Kidney (tissue), 14 donors: ENCODE data around the gene VAC14. TPM values are rescaled to one million over a fixed set of nuclear protein-coding genes. Genes with fewer than 3 reads are reported as not detected.

Source experiments
- DNase-seq, 5 donors: peaks; one replicate each; pipeline ENCODE4 v3.0.0-alpha.2; 2013 to 2020
- FAIRE-seq: peaks from 2 replicates; lab custom pipeline; 2012; peaks lifted over from hg19 to GRCh38; lab: Jason Lieb, UNC
- H3K27ac ChIP-seq, 2 donors: one replicate each; pipeline ENCODE4 v1.7.0; 2013; ENCODE audit warnings: low read depth in 2 of 2, low read length in 2 of 2, inconsistent platforms in 1 of 2
- H3K27me3 ChIP-seq: one replicate; pipeline ENCODE4 v1.7.1; 2013; ENCODE audit warnings: low read length, inconsistent platforms; ENCODE audit not compliant: control insufficient read depth, insufficient read depth
- H3K36me3 ChIP-seq, 3 donors: one replicate each; pipeline versions ENCODE4 v1.7.0 to v1.7.1; 2013; ENCODE audit warnings: low read length in 3 of 3, control low read depth in 1 of 3, inconsistent platforms in 1 of 3; ENCODE audit not compliant: insufficient read depth in 3 of 3, control insufficient read depth in 2 of 3
- H3K4me1 ChIP-seq, 3 donors: one replicate each; pipeline versions ENCODE4 v1.7.0 to v1.7.1; 2013; ENCODE audit warnings: low read length in 3 of 3, inconsistent platforms in 1 of 3, low read depth in 1 of 3; ENCODE audit not compliant: control insufficient read depth in 2 of 3, insufficient read depth in 2 of 3
- H3K4me3 ChIP-seq, 3 donors: one replicate each; pipeline versions ENCODE4 v1.7.0 to v1.8.1; 2013; ENCODE audit warnings: low read length in 3 of 3, control low read depth in 1 of 3, inconsistent platforms in 1 of 3
- H3K9ac ChIP-seq, 3 donors: one replicate each; pipeline versions ENCODE4 v1.7.0 to v1.7.1; 2013; ENCODE audit warnings: low read length in 3 of 3, control low read depth in 1 of 3, inconsistent platforms in 1 of 3
- H3K9me3 ChIP-seq, 3 donors: one replicate each; pipeline versions ENCODE4 v1.7.0 to v1.7.1; 2013; ENCODE audit warnings: low read length in 3 of 3, control low read depth in 1 of 3, inconsistent platforms in 1 of 3; ENCODE audit not compliant: control insufficient read depth in 2 of 3, insufficient read depth in 1 of 3
- intact Hi-C: fragments of 100-400 bp; cut with DNase I; formaldehyde crosslinking; loops from one replicate; pipeline ENCODE4 v1.11.1; 2022
- polyA plus RNA-seq: library from polyadenylated mRNA; stranded (reverse); fragments of 350-450 nt; fragmentation: Illumina TruSeq; extraction: RNeasy Lipid Tissue Mini Kit (QIAGEN cat#74804); gene quantifications from one replicate; pipeline ENCODE4 v1.2.3, GENCODE V29; 2014; ENCODE audit warnings: low read depth, low replicate concordance; ENCODE audit not compliant: insufficient read depth
- total RNA-seq: library from RNA; stranded (reverse); fragmentation: NEBNext Ultra II Directional; extraction: Animal tissue kit (Norgen Biotek cat#: 25700); gene quantifications from one replicate; pipeline ENCODE4 v1.2.1, GENCODE V29; 2021
- TF ChIP-seq, protein P1 (sequence below): IDR thresholded peaks from 3 replicates; pipeline ENCODE4 v1.5.1; 2012; ENCODE audit warnings: mild to moderate bottlenecking, moderate library complexity, borderline replicate concordance; ENCODE audit not compliant: insufficient read depth; ENCODE audit errors: extremely low read depth
- donor health status: control.
- donor health status: control.
- donor health status: control.
- donor health status: control.
- donor health status: control.
- donor health status: DM: yes; HTN: yes; CAD: no.
- donor health status: Normal renal cell carcinoma (clear cell type).

The VAC14 gene
- total and polyA plus RNA-seq, 2 donors from 2014 or later = 36.8 to 41.9 TPM

GRCh38 chr16:70695331-70696070 is 105.5 kb downstream of the VAC14 start:
- Histone ChIP-seq H3K27ac (peak overlapping the region in 1 of 2 donors; percentile 4), H3K9me3 (no peaks in the 10 kb centered on the region), H3K4me1 (peaks cover 0 to 53% (median 28%) of the 10 kb centered on the region in 3 donors), H3K9ac (peak overlapping the region in 1 of 3 donors; percentile 12), H3K27me3 (no peaks in the 10 kb centered on the region), H3K36me3 (no peaks in the 10 kb centered on the region), H3K4me3 (no peak overlapping the region)
- TF ChIP-seq, protein P1, sequence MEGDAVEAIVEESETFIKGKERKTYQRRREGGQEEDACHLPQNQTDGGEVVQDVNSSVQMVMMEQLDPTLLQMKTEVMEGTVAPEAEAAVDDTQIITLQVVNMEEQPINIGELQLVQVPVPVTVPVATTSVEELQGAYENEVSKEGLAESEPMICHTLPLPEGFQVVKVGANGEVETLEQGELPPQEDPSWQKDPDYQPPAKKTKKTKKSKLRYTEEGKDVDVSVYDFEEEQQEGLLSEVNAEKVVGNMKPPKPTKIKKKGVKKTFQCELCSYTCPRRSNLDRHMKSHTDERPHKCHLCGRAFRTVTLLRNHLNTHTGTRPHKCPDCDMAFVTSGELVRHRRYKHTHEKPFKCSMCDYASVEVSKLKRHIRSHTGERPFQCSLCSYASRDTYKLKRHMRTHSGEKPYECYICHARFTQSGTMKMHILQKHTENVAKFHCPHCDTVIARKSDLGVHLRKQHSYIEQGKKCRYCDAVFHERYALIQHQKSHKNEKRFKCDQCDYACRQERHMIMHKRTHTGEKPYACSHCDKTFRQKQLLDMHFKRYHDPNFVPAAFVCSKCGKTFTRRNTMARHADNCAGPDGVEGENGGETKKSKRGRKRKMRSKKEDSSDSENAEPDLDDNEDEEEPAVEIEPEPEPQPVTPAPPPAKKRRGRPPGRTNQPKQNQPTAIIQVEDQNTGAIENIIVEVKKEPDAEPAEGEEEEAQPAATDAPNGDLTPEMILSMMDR = no peak
- intact Hi-C loops = no loop called here
- FAIRE-seq (no peak), DNase-seq (no peak)

DNA sequence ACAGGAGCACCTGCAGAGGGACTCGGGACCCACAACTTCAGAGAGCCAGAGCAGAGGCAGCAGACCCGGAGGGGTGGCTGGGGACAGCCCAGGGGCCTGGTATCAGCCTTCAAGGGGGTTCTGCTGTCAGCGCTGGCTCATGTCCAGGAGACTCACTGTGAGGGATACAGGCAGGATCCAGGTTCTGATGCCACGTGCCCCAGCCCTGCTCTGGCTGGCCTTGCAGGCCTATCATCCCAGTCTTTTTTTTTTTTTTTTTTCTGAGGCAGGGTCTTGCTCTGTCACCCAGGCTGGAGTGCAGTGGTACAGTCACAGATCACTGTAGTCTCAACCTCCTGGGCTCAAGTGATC is 106.1 kb downstream of the VAC14 start:
- Histone ChIP-seq H3K27ac (no peak overlapping the region), H3K9me3 (no peaks in the 10 kb centered on the region), H3K4me1 (peaks cover 0 to 57% (median 28%) of the 10 kb centered on the region in 3 donors), H3K9ac (no peak overlapping the region), H3K36me3 (no peaks in the 10 kb centered on the region), H3K27me3 (no peaks in the 10 kb centered on the region), H3K4me3 (no peak overlapping the region)
- TF ChIP-seq, protein P1 = no peak
- FAIRE-seq = no peak
- intact Hi-C loops = no loop called here
- DNase-seq = no peak

GRCh38 chr16:70694088-70694867 is 106.7 kb downstream of the VAC14 start:
- intact Hi-C loops = no loop called here
- FAIRE-seq = no peak
- Histone ChIP-seq H3K4me3 (no peak overlapping the region), H3K36me3 (no peaks in the 10 kb centered on the region), H3K9me3 (no peaks in the 10 kb centered on the region), H3K27ac (no peak overlapping the region), H3K4me1 (peaks cover 0 to 55% (median 25%) of the 10 kb centered on the region in 3 donors), H3K9ac (no peak overlapping the region), H3K27me3 (no peaks in the 10 kb centered on the region)
- peak in 1 of 5 donors; percentile 30 for DNase-seq
- TF ChIP-seq, protein P1 = no peak
